RWPE1 (cell line): ENCODE data around the gene COL27A1.

Experiments
- CTCF ChIA-PET: fragments of 350-600 bp; sonication (Branson Sonifier 250); formaldehyde crosslinking; extraction: SDS; loops from one replicate; lab custom pipeline; 2021; lab: Yijun Ruan, JAX
- POLR2A ChIA-PET: fragments of 400-600 bp; formaldehyde crosslinking; extraction: SDS; loops from one replicate; lab custom pipeline; 2020; ENCODE audit warnings: antibody characterized with exemption; ENCODE audit not compliant: low non-redundant PET; lab: Yijun Ruan, JAX
- DNase-seq: peaks from one replicate; pipeline ENCODE4 v3.0.0; 2012; ENCODE audit warnings: low spot score
- H3K27ac ChIP-seq: fragments of 450-650 bp; 2 replicates; pipeline ENCODE4 v1.5.1; 2017
- CTCF ChIP-seq: fragments of 450-650 bp; conservative IDR thresholded peaks from 2 replicates; pipeline ENCODE4 v1.5.1; 2017; ENCODE audit warnings: low read depth, mild to moderate bottlenecking

COL27A1 gene

GRCh38 chr9:114350636-114351401 lies 195.5 kb downstream of the COL27A1 start:
- no peak for DNase-seq
- CTCF ChIA-PET: interaction anchor here (0.6 to 0.7 kb wide), 2 partner anchors 120 to 134 kb away, joined by 3 read pairs; no protein-coding TSS in a partner anchor
- H3K27ac ChIP-seq: no peak overlapping the region
- no peak for TF ChIP-seq CTCF
- POLR2A ChIA-PET: interaction anchor here (0.6 kb wide), 1 partner anchor 35 kb away, joined by 4 read pairs; no protein-coding TSS in a partner anchor

- TF ChIP-seq CTCF: no peak
- DNase-seq: no peak
- ChIA-PET POLR2A (no interaction called here), CTCF (interaction anchor here (0.6 kb wide), 1 partner anchor 296 kb away, joined by 4 read pairs; no protein-coding TSS in a partner anchor)
- no peak overlapping the region for H3K27ac ChIP-seq
These were observed 196.6 kb downstream of the COL27A1 start for GRCh38 chr9:114351932-114352331.

- ChIA-PET CTCF (no interaction called here), POLR2A (no interaction called here)
- TF ChIP-seq CTCF: no peak
- DNase-seq: no peak
- H3K27ac ChIP-seq: no peak overlapping the region
These were observed 200.5 kb downstream of the COL27A1 start for GRCh38 chr9:114355821-114356220.

GRCh38 chr9:114356792-114357191 lies 201.5 kb downstream of the COL27A1 start:
- ChIA-PET CTCF (no interaction called here), POLR2A (no interaction called here)
- H3K27ac ChIP-seq: no peak overlapping the region
- no peak for DNase-seq
- no peak for TF ChIP-seq CTCF

GRCh38 chr9:114357360-114357759 lies 202.0 kb downstream of the COL27A1 start:
- ChIA-PET POLR2A (no interaction called here), CTCF (no interaction called here)
- DNase-seq: no peak
- H3K27ac ChIP-seq: no peak overlapping the region
- no peak for TF ChIP-seq CTCF

- ChIA-PET CTCF (no interaction called here), POLR2A (no interaction called here)
- H3K27ac ChIP-seq: no peak overlapping the region
- TF ChIP-seq CTCF: no peak
- DNase-seq: no peak
These were observed 202.6 kb downstream of the COL27A1 start for GRCh38 chr9:114357911-114358328.
